HUES6 (cell line): ENCODE measurements around the gene TAPBPL.

ENCODE experiments used
- H3K27ac ChIP-seq: 2 replicates; pipeline ENCODE4 v1.7.0; 2013; ENCODE audit warnings: low read depth, mild to moderate bottlenecking, low read length, inconsistent platforms
- H3K27me3 ChIP-seq: 2 replicates; pipeline ENCODE4 v1.6.1; 2013; ENCODE audit warnings: low read length; ENCODE audit not compliant: control insufficient read depth, insufficient read depth
- H3K36me3 ChIP-seq: 2 replicates; pipeline ENCODE4 v1.6.1; 2013; ENCODE audit warnings: low read length; ENCODE audit not compliant: control insufficient read depth, insufficient read depth
- H3K4me1 ChIP-seq: 2 replicates; pipeline ENCODE4 v1.6.1; 2013; ENCODE audit warnings: low read length; ENCODE audit not compliant: control insufficient read depth, insufficient read depth
- H3K4me3 ChIP-seq: 2 replicates; pipeline ENCODE4 v1.5.1; 2013; ENCODE audit warnings: low read depth, low read length
- H3K9ac ChIP-seq: one replicate; pipeline ENCODE4 v1.6.1; 2013; ENCODE audit warnings: mild to moderate bottlenecking, low read length
- H3K9me3 ChIP-seq: 2 replicates; pipeline ENCODE4 v1.6.1; 2013; ENCODE audit warnings: low read depth, low read length; ENCODE audit not compliant: control insufficient read depth, insufficient read depth

Gene TAPBPL

GRCh38 chr12:6452944-6453630 is 1.2 kb downstream of the TAPBPL start:
- Histone ChIP-seq H3K9ac (no peak overlapping the region), H3K27me3 (no peaks in the 10 kb centered on the region), H3K36me3 (0 out of 2 replicates have a peak, but pooled peaks cover 5% of the 10 kb centered on the region), H3K27ac (no peak overlapping the region), H3K9me3 (no peaks in the 10 kb centered on the region), H3K4me3 (no peak overlapping the region), H3K4me1 (peaks cover 36% of the 10 kb centered on the region)

DNA sequence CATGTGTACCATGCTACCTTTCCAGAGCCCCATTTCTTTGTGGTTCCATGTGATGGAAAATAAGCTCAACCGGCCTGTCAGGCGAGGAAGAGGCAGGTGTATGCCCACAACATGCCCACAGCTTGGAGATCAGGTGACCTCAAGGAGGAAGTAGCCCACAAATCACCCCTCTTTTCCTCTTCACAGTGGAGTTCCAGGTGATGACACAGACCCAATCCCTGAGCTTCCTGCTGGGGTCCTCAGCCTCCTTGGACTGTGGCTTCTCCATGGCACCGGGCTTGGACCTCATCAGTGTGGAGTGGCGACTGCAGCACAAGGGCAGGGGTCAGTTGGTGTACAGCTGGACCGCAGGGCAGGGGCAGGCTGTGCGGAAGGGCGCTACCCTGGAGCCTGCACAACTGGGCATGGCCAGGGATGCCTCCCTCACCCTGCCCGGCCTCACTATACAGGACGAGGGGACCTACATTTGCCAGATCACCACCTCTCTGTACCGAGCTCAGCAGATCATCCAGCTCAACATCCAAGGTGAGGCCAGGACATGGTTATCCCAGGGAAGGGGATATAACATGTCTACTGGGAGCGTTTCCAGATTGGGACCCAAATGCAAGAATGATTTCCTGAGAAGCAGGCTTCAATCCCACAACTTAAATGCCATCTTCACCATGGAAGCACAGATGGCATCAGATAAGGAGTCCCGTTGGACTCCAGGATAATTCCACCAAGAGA is 5.5 kb downstream of the TAPBPL start:
- H3K36me3 ChIP-seq: peaks cover 28% of the 10 kb centered on the region

DNA sequence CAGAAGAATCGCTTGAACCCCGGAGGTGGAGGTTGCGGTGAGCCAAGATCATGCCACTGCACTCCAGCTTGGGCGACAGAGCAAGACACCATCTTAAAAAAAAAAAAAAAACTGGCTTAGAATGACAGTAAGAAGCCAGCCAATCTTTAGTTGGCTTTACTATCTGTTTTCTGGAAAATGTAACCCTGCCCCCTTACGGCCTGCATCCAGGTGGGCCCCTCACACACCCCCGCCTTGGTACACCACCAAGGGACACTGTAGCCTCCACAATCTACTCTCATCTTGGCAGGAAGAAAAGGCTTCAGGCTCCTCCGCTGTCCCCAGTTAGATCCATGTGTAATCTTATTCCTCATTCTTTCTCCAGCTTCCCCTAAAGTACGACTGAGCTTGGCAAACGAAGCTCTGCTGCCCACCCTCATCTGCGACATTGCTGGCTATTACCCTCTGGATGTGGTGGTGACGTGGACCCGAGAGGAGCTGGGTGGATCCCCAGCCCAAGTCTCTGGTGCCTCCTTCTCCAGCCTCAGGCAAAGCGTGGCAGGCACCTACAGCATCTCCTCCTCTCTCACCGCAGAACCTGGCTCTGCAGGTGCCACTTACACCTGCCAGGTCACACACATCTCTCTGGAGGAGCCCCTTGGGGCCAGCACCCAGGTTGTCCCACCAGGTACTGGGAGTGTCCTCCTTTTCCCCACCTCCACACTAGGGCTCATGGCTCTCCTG is 6.6 kb downstream of the TAPBPL start:
- Histone ChIP-seq H3K4me1 (0 out of 2 replicates have a peak, but pooled peaks cover under 1% of the 10 kb centered on the region), H3K27me3 (no peaks in the 10 kb centered on the region), H3K9ac (no peak overlapping the region), H3K36me3 (peaks cover 38% of the 10 kb centered on the region), H3K4me3 (no peak overlapping the region), H3K9me3 (no peaks in the 10 kb centered on the region), H3K27ac (no peak overlapping the region)

More for the DNA sequence above, 5.5 kb downstream of the TAPBPL start:
- Histone ChIP-seq H3K9ac (no peak overlapping the region), H3K4me1 (peaks cover 11% of the 10 kb centered on the region), H3K4me3 (no peak overlapping the region), H3K9me3 (no peaks in the 10 kb centered on the region), H3K27me3 (no peaks in the 10 kb centered on the region), H3K27ac (no peak overlapping the region)

DNA sequence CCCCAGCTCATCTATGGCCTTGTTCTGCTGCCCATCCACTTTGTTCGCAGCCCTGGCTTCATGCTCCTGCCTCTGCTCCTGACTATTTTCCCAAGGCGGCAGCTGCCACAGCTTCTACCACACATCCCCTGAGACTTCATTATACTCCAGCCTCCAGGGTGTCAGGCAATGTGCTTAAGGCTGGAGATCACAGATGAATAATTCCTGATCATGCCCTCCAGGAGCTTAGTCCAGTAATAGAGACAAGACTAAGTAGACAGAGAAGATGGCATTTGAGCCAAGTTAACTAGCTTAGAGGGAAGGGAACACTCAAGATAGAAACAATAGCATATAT is 7.1 kb downstream of the TAPBPL start:
- Histone ChIP-seq H3K9ac (no peak overlapping the region), H3K27ac (no peak overlapping the region), H3K27me3 (no peaks in the 10 kb centered on the region), H3K4me1 (no peaks in the 10 kb centered on the region), H3K4me3 (no peak overlapping the region), H3K9me3 (no peaks in the 10 kb centered on the region), H3K36me3 (peaks cover 43% of the 10 kb centered on the region)

- H3K4me1 ChIP-seq: no peaks in the 10 kb centered on the region
- H3K4me3 ChIP-seq: no peak overlapping the region
- H3K36me3 ChIP-seq: peaks cover 57% of the 10 kb centered on the region
- H3K9ac ChIP-seq: no peak overlapping the region
- no peaks in the 10 kb centered on the region for H3K27me3 ChIP-seq
- H3K9me3 ChIP-seq: no peaks in the 10 kb centered on the region
- H3K27ac ChIP-seq: no peak overlapping the region
Observed at GRCh38 chr12:6460751-6461371, 9.0 kb downstream of the TAPBPL start.

DNA sequence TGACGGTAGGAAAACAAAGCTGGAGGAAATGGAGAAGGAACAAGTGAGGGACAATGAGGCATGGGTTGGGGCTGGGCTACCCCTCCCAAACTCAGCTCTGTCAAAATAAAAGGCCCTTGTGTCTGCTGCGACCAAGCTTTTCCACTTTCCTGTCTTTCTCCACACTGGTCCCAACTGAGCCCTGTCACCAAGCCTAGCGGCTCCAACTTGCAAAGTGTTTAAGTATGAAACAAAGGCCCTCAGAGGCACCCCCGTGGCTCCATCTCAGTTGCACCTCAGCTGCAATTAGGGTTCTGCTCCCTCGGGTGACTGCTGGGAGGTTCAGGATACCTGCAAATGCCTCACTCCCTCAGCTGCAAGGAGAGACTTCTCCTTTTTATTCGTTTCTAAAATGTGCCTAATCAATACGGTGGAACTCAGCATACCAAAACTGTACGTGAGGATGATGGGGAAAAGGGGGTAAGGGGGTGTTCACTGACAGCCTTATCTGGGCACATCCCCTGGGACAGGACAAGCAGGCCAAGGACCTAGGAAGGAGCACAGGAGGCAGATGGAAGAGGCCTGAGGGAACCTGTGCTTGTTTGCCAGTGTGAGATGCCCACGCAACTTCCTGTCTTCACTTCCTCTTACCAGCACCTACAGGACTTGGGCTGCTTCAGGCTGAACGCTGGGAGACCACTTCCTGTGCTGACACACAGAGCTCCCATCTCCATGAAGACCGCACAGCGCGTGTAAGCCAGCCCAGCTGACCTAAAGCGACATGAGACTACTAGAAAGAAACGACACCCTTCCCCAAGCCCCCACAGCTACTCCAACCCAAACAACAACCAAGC is 9.8 kb downstream of the TAPBPL start:
- Histone ChIP-seq H3K4me3 (no peak overlapping the region), H3K4me1 (no peaks in the 10 kb centered on the region), H3K9ac (no peak overlapping the region), H3K9me3 (no peaks in the 10 kb centered on the region), H3K36me3 (peaks cover 59% of the 10 kb centered on the region), H3K27me3 (no peaks in the 10 kb centered on the region), H3K27ac (no peak overlapping the region)

DNA sequence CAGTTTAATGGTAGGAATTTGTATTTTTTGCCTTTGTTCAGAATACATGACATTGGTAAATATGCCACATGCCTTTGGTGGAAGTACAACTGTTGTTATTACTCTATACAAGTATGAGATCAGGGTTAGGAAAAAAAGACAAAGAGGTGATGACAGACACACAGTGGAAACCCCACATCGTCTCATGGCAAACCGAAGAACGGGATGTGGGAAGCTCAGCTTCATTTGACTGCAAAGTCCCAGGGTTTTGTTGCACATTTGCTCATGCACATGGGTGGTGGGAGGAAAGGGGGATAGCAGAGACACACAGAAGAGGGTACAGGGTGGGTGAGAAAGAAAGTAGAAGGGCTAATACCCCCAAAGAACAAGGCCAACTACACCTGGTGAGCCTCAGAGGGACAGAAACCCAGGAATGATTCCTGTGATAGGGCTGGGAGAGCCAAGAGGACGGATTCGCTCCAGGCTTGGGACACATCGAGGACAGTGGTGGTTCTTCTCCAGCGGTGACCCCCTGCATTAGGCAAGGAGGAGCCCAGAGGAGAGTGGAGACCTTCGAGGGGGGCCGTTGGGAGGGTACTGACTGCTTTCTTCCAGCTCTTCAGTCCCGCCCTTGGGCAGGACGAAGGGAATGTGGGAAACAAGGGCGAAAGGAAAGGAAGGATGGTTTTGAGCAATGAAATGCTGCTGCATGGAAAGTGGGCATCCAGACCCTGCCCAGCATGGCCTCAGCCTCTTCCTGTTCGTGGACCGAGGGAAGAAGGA is 10.6 kb downstream of the TAPBPL start:
- no peaks in the 10 kb centered on the region for H3K27me3 ChIP-seq
- no peak overlapping the region for H3K4me3 ChIP-seq
- H3K9ac ChIP-seq: no peak overlapping the region
- no peak overlapping the region for H3K27ac ChIP-seq
- peaks cover 55% of the 10 kb centered on the region for H3K36me3 ChIP-seq
- H3K4me1 ChIP-seq: no peaks in the 10 kb centered on the region
- no peaks in the 10 kb centered on the region for H3K9me3 ChIP-seq

GRCh38 chr12:6463216-6463615 is 11.4 kb downstream of the TAPBPL start:
- H3K27ac ChIP-seq: no peak overlapping the region
- no peaks in the 10 kb centered on the region for H3K27me3 ChIP-seq
- H3K36me3 ChIP-seq: peaks cover 54% of the 10 kb centered on the region
- no peak overlapping the region for H3K4me3 ChIP-seq
- no peaks in the 10 kb centered on the region for H3K4me1 ChIP-seq
- no peak overlapping the region for H3K9ac ChIP-seq
- no peaks in the 10 kb centered on the region; the same call in 1 of the 2 replicates for H3K9me3 ChIP-seq

- Histone ChIP-seq H3K36me3 (peaks cover 58% of the 10 kb centered on the region), H3K27me3 (no peaks in the 10 kb centered on the region), H3K4me3 (no peak overlapping the region), H3K9me3 (no peaks in the 10 kb centered on the region; the same call in 1 of the 2 replicates), H3K27ac (no peak overlapping the region), H3K4me1 (no peaks in the 10 kb centered on the region), H3K9ac (no peak overlapping the region)
Observed at GRCh38 chr12:6463858-6464257, 12.0 kb downstream of the TAPBPL start.

DNA sequence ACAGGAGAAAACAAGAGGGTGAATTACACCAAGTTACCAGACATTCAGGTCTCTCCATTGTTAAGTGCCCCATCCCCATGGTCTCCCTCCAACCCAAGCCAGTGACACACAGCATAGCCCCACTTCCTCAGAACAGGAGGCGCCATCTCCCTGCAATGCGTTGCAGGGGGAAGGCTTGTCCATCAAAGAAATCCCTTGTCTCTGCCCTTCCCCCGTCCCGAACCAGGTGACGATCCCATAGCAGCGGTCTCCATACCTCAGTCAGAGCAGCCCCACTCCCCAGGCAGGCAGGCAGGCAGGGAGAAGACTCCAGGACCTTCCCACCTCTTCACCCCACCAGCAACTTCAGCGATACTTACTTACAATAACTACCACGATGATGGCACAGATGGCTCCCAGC is 12.7 kb downstream of the TAPBPL start:
- Histone ChIP-seq H3K4me3 (no peak overlapping the region), H3K27ac (no peak overlapping the region), H3K9ac (no peak overlapping the region), H3K4me1 (0 out of 2 replicates have a peak, but pooled peaks cover 2% of the 10 kb centered on the region), H3K27me3 (no peaks in the 10 kb centered on the region), H3K36me3 (peaks cover 58% of the 10 kb centered on the region), H3K9me3 (no peaks in the 10 kb centered on the region; the same call in 1 of the 2 replicates)
